Posterior cingulate gyrus (tissue), 11 donors: ENCODE data around the gene DNAJC5.
A peak's percentile ranks its signal among the peaks of the same experiment; 100 is the strongest.
"Not testable (repeated sequence)": the region's sequence is repeated elsewhere in the genome, so short reads cannot be mapped to it uniquely, and the experiment has no call there.

Experiments
- DNase-seq, 10 donors: peaks; one replicate each; pipeline versions ENCODE4 v3.0.0 to v3.0.0-alpha.2; 2020 to 2021; ENCODE audit warnings: mixed read lengths in 3 of 10
- intact Hi-C: fragments of 100-400 bp; cut with DNase I; formaldehyde crosslinking; loops from one replicate; pipeline ENCODE4 v1.15.1; 2023

The DNAJC5 gene

DNA sequence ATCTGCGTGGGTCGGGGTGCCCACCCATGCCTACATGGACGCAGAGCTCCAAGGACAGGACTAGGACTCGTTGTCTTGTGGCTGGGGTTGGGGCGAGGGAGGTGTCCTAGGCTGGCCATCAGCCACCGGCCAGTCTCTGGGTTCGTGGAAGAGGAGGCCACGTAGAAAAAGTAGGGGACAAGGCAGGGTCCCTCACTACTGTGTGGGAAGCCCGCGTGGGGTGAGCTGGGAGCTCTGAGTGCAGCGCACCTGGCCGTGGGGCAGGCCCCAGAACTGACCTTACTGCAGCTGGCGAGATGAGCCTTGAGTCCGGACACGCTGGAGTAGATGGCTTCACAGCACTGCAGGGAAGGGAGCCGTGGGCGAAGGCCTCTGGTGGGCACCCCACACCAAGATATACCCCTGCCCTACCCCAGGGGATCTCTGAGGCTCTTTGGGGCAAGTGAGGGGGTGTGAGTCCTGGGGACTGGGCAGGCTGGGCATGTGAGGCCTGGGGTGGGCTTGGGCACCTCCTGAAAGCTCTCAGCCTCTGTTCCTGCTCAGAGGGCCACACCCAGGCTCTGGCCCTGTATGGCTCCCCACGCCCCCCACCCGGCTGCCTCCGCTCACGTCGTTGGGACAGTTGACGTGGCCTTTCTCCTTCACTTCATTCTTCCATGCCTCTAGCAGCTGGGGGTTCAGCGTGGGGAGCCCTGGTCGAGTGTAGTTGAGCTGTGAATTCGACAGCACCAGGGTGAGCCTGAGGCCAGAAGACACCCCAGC is 66.9 kb downstream of the DNAJC5 start:
- peak in 1 of 10 donors; percentile 44 for DNase-seq

DNA sequence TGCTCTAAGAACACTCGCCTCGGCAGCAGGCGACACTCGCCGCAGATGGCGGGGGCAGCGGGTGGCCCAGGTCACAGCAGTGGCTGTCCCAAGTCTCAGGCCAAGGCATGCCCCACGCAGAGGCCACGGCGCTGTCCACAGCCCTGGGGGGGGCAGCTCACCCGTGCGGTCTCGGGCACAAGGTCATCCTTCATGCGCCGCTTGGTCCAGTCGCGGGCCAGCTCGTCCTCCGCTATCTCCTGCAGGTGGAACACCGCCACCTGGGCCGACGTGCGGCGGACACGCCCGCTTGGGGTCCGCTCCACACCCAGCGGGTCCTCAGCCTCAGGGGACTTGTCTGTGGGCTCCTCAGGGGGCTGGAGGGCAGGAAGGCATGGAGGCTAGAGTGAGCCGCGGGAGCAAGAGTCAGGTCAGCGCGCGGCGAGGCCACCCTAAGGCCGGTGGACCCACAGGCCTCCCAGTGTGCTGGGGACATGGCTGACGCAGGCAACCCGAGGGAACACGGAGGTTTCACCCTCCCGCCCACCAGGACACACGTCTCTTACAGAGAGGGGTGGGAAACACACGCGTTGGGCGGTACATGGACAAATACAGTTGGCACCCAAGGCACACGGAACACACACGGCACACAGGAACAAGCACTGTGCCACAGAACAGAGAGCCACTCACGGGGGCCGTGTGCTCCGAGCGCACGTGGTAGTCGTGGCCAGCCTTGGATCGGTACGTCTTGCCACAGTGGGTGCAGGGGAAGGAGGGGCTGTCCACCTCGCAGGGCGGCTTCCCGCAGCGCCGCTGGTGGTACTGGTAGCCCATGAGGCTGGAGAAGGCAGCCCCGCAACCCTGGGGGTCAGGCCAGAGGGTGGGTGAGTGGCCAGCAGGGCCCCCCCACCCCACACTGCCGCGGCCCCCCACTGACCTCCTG is 67.8 kb downstream of the DNAJC5 start:
- intact Hi-C loops, result no loop called here
- peak in 3 of 10 donors; percentile 27 to 72 (median 66) for DNase-seq

More for the DNA sequence above, 66.9 kb downstream of the DNAJC5 start:
- intact Hi-C loops, result no loop called here

DNA sequence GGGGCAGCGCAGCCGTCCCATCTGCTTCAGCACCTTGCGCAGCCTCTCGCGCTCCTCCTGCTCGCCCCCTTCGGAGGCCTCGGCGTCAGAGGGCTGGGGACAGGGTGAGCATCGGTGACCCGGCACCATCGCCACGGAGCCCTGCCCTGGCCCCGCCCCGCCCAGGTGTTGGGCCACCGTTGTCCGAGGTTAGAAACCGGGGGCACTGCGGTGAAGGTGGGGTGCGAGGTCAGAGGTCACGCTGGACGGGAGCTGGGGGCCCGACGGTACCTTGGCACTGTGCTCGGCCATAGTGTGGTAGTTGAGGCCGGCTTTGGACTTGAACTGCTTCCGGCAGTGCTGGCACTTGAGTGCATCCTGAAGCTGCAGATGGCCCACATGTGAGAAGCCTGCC is 68.4 kb downstream of the DNAJC5 start:
- peak in 2 of 10 donors; percentile 64 to 66 for DNase-seq
- intact Hi-C loops, result no loop called here

DNA sequence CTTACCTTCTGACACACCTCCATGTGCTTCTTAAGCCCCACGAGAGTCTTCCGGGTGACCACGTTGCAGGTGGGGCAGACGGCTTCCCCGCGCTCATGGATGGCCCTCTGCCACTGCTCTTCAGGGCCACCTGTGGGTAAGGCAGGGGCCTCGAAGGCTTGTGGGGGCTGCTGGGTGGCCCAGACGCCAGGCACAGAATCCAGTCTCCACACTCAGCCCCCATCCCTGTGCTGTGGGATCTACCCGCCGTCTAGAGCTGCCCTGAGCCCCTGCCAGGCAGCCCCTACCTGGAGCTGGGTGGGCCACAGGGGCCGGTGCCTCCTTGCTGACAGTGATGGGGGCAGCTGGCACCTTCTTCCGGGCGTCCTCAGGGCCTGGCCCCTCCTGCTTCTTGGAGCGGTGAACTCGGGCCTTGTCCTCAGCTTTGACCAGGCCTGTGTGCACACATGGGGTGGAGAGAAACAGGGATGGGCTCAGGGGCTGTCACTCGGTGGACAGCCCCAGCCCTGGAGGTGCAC is 68.9 kb downstream of the DNAJC5 start:
- intact Hi-C loops, result no loop called here
- DNase-seq, result peak in 3 of 10 donors; percentile 18 to 55 (median 47)

DNA sequence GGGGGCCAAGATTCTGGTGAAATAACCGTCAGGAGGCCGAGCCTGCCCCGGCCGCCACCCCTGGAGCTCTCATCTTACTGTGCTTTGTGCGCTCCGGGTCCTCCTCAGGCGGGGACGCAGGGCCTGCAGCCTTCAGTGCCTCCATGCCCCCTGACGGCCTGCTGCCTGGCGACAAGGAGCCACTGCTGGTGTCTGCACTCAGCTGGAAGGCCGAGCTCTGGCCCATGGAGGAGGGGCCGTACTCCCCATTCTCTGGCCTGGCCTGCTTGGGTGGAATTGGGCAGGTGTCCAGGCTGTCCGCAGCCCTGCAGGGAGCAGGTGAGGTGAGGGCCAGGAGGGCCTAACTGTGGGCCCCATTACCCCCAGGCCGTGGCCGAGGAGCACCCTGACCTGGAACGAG is 69.5 kb downstream of the DNAJC5 start:
- DNase-seq, result peak in 4 of 10 donors; percentile 18 to 77 (median 63)
- intact Hi-C loops, result no loop called here

DNA sequence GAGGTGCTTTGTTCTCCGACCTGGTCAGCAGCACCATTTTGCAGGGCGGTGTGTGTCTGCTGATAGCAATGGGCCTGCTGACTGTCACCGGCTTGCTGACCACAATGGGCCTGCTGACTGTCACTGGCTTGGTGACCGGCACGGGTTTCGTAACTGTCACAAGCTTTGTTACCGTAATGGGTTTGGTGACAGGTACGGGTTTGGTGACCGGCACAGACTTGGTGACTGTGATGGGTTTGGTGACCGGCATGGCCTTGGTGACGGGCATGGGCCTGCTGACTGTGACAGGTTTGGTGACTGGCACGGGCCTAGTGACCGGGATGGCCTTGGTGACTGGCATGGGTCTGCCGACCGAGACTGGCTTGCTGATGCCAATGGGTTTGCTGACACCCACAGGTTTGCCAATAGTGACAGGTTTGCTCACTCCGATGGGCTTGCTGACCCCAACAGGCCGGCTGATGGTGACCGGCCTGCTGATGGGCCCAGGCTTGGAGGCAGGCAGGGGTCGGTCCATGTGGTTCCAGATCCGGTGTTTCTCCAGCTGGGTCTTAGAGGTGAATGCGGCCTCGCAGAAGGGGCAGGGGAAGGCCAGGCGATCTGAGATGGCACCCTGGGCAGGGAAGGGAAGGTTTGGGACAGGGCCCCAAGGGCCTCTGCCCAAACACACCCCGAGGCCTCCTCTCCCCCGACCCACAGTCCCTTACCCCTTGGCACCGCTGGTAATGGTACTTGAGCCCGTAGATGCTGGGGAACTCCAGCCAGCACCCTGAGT is 71.4 kb downstream of the DNAJC5 start:
- DNase-seq, result peak in 4 of 10 donors; percentile 26 to 75 (median 50)
- intact Hi-C loops, result no loop called here

DNA sequence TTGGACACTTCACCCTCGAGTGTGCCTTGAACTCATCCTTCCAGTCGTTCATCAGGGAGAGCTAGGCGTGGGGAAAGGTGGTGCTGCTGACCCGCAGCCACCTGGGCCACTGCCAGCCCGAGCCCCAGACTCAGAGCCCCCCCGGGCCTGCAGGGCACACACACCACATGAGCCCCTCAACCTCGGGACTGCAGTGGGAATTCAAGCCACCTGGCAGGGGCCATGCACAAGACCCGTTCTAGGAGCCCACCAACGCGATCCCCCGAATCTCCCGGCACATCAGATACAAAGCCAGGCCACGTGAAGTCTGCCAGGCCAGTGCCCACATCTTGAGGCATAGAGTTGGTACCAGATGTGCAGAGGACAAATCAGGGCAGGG is 72.0 kb downstream of the DNAJC5 start:
- DNase-seq, result peak in 5 of 10 donors; percentile 8 to 75 (median 63)
- intact Hi-C loops, result no loop called here

DNA sequence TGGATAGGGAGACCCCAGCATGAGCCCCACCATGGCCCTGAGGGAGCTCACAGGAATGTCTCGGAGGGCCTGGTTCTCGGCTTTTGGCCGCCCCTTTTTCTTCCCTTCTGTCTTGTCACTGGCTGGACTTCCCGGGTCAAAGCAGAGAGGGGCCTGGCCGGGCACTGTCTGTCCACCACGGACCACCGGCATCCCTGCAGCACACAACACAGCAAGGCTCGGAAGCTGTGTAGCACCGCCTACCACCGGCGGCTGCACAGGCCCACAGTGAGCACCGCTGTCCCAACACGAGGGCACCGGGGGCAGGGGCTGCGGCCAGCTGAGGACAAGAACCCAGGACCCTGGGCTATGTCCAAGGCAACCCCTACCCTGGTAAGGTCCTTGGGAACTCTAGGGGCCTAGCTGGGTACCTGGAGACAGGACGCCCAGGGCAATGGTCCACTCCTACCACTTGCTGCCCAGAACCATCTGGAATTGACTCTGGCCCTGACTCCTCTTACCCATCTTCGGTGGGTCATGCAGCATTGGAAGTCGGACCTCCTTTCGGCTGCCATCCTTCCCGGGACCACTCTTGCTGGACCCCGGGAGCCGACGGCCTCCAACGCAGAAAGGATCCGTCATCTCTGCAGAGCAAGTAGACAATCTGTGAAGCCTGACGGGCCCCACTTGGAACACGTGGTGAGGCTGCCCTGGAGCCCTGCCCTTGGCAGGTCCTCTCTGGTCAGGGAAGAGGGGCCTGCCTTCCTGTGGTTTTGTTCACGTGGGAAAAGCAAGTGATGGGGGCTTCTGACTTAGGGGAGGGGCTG is 72.6 kb downstream of the DNAJC5 start:
- DNase-seq, result peak in 5 of 10 donors; percentile 6 to 82 (median 55)
- intact Hi-C loops, result no loop called here

DNA sequence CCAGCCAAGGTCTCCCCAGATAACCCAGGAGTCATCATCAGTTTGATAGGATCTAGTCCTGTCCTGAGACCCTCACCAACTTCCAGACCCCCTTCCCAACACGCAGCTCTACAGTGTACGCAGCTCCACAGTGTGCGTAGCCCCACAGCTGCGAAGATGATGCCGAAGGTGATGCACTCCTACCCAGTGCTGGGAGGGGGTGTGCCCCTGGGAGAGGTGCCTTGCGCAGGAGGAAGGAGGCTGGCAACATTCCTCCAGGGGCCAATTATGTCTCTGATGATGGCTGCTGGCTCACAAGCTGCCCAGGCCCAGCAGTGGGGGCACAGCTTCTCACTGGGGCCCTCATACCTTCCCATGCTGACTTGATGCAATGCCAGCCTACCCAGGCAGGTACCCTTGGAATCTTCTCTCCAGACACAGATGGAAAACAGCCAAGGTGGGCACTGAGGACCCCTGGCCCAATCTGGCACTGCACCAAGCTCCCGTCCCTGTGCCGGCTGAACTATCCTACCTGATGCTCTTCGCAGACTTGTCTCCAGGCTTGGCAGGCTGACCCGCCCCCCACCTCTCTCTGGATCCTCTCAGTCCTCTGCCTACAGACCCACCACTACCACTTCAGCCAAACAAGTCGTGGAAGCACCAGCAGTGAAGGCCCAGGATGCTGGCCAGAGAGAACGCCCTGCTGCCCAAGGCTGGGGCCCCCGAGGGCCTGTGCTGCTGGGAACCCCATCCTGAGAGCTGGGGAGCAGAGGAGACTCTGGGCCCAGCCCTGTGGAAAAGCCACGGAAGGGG is 73.4 kb downstream of the DNAJC5 start:
- intact Hi-C loops, result no loop called here
- DNase-seq, result peak in 4 of 10 donors; percentile 23 to 75 (median 56)

DNA sequence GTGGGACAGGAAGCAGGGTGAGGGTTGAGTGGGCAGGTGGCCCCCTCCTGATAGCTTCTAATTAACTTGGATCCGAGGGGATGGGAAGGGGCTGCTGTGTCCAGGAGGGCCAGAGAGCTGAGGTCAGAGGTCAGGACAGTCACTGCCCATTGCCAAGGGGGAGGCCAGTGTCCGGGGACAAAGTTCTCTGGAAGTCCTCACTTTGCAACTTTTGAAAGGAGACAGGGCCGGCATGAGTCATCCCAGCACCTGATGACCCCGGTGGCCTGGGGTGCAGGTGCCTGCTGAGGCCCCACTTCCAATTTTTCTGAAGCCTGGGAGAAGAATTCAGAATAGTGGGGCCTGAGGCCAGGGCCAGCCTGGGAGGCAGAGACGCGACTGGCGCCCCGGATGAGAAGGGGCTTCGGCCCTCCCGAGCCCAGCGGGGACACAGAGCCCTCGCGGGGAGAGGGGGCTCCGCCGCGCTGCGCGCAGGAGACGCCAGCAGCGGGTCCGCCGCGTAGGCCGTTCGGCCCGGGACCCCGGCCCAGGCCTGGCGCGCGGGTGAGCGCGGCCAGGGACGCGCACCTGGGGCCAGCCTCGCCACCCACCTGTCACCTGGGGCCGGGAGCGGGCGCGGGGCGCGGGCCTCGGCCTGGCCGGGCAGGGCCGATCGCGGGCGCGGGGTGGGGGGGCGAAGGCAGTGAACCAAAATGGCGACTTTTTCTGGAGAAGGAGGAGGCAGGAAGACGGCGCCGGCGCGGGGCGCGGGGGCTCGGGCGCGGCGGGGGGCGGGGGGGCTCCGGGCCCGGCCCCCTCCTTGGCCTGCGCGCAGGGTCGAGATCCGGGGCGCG is 74.2 kb downstream of the DNAJC5 start:
- intact Hi-C loops, result no loop called here
- peak in 7 of 10 donors; percentile 6 to 81 (median 40) for DNase-seq

DNA sequence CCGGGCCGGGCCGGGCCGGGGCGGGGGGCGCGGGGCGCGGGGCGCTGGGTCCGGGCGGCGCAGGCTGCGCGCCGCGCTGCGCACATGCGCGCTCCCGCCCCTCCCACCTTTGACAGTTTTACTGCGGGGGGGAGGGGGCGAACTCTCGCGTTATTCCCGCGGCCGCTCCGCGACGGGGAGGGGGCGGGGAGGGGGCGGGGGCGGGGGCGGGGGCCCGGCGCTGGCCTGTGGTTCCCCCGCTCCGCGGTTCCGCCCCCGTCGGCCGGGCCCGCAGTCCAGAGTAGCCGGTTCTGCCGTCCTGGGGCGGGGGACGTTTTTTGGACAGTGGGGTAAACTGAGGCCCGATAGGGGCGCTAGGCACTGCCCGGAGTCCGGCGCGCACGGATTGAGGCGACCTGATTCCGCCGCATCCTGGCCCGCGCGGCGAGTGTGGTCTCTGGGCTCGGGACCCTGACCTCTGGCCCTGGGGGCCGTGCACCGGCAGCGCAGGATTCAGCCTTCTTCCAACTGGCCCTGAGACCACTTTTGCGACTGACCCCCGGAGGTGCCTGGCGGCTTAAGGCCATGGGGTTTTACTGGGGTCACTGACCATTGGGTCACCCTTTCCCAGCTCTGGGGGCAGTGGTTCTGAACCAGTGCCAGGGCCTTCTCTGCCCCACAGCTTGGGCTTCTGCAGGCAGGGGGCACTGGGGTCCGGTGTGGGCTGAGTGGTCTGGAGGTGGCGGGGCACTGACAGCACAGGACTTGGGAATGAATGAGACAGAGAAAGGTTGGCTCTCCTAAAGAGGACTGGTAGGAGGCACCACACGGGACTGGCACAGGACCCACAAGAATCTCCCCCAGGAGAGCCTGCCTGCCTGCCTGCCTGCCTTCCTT is 75.2 kb downstream of the DNAJC5 start, which contains the start of gene ZNF512B:
Gene ZNF512B (minus strand): TSS at position 93 of the 876 bp plus-strand sequence. CDS start 1,980 bp downstream, outside the sequence.
- intact Hi-C loops, result loop anchor here (5.0 kb wide), 1 partner anchor 183 kb away; no protein-coding TSS in a partner anchor

DNA sequence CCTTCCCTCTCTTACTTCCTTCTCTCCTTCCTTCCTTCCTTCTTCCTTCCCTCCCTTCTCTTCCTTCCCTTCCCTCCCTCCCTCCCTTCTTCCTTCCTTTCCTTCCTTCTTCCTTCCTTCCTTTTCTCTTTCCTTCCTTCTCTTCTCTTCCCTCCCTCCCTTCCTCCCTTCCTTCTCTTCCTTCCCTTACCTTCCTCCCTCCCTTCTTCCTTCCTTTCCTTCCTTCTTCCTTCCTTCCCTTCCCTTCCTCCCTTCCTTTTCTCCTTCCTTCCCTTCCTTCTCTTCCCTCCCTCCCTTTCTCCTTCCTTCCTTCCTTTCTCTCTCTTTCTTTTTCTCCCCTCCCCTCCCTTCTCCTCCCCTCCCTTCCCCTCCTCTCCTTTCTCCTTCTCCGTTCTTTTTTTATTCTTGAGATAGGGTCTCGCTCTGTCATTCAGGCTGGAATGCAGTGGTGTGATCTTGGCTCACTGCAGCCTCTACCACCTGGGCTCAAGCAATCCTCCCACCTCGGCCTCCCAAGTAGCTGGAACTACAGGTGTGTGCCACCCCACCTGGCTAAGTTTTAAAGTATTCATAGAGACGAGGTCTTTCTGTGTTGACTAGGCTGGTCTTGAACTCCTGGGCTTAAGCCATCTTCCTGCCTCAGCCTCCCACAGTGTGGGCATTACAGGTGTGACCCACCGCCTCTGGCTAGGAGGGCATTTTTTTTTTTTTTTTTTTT is 75.9 kb downstream of the DNAJC5 start:
- DNase-seq, result no peak
- intact Hi-C loops, result loop anchor here (5.0 kb wide), 1 partner anchor 184 kb away; no protein-coding TSS in a partner anchor

More for the DNA sequence above, 75.2 kb downstream of the DNAJC5 start, which contains the start of gene ZNF512B:
- peak in 7 of 10 donors; percentile 23 to 91 (median 54) for DNase-seq

DNA sequence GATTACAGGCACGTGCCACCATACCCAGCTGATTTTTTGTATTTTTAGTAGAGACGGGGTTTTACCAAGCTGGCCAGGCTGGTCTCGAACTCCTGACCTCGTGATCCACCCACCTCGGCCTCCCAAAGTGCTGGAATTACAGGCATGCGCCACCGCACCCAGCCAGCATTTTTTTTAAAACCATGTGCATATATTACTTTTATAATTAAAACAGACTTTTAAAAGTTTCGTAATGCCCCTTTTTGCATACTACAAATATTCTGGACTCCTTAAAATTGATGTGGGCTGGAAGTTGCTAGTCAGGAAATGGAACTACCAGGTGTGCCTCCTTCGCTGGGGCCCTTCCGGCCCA is 77.0 kb downstream of the DNAJC5 start:
- not testable (repeated sequence) for DNase-seq
- intact Hi-C loops, result loop anchor here (5.0 kb wide), 1 partner anchor 185 kb away; no protein-coding TSS in a partner anchor

DNA sequence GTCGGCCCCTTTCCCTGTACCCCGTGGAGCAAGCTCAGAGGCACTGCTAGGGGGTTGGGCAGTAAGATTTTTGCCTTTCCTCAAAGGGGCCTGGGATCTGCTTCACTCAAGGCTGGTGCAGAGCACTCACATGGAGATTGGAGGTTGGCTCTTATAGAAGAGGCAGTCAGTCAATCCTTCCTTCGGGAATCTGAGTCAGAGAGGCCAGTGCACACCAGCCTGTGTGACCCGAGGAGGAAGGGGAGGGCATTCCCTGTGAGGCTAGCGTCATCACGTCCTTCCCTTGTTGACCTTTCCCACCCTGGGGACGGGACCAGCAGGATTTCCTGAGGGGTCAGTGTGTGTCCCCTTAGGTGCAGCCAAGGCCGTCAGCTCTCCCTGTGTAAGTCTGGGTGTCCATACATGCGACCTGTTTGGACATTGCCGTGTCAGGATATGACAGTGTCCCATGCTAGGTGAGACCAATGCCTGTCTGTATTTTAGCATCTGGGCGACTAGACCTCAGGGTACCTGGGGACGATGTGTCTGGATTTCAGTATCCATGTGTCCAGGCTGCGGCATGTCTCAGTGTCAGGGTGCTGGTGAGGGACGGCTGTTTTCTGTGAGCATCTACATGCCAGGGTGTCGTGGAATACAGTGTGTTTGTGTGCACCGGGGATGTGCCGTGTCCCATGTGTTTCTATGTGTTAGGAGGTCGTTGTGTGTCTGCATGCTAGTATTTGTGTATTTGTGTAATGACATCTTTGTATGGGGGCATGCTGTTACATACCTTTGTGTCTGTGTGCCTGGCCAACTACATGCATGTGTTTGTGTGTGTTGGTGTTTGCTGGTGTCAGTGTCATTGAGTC is 77.6 kb downstream of the DNAJC5 start:
- peak in 1 of 10 donors; percentile 70 for DNase-seq
- intact Hi-C loops, result loop anchor here (1.0 to 5.0 kb wide), 2 partner anchors 185 to 434 kb away; no protein-coding TSS in a partner anchor

DNA sequence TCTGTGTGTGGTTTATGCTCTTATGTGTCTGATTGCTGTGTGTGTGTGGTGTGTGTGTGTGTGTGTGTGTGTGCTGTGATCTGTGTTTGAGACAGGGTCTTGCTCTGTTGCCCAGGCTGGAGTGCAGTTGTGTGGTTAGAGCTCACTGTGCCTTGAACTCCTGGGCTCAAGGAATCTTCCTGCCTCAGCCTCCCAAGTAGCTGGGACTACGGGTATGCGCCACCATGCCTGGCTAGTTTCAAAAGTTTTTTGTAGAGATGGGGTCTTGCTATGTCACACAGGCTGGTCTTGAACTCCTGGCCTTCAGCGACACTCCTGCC is 78.2 kb downstream of the DNAJC5 start:
- intact Hi-C loops, result loop anchor here (1.0 to 5.0 kb wide), 2 partner anchors 186 to 435 kb away; no protein-coding TSS in a partner anchor
- DNase-seq, result peak in 1 of 10 donors; percentile 60
